Measurements from ENCODE around the gene TSEN15. TPM values are rescaled to one million over a fixed set of nuclear protein-coding genes. Genes with fewer than 3 reads are reported as not detected.

The TSEN15 gene
- polyA plus RNA-seq, 1 donor (not counting 4 experiments of a cell fraction or from before 2014, with no cell fraction given): 46.7 TPM

- no peaks in the 10 kb centered on the region for H3K4me1 ChIP-seq (ENCODE audit: control insufficient read depth, extremely low read depth, insufficient read depth, low read length)
- dilution Hi-C loops (cut with MboI; ENCODE audit: extremely low pct_ligation_motif_present, low sequenced_read_pairs): no loop called here
- H3K27ac ChIP-seq (ENCODE audit: control insufficient read depth, insufficient read depth, low read length): no peak overlapping the region
- no peaks in the 10 kb centered on the region for H3K9me1 ChIP-seq (ENCODE audit: control insufficient read depth, extremely low read depth, insufficient read depth, low read length)
- DNase-seq (ENCODE audit: low read depth, low spot score) (no peak), FAIRE-seq (no peak)
- H2AFZ ChIP-seq (ENCODE audit: control insufficient read depth, low read length): no peak overlapping the region
- no peak overlapping the region for H3K4me3 ChIP-seq (ENCODE audit: control insufficient read depth in 2 of 3, extremely low read depth in 1 of 3, insufficient read depth in 2 of 3, low read depth in 1 of 3, low read length in 3 of 3)
- no peaks in the 10 kb centered on the region for H3K9me3 ChIP-seq (ENCODE audit: control insufficient read depth, low read depth, low read length)
- H3K27me3 ChIP-seq (ENCODE audit: control insufficient read depth, extremely low read depth, insufficient read depth, low read length): peaks cover 11% of the 10 kb centered on the region
- no peak overlapping the region for H3K4me2 ChIP-seq (ENCODE audit: control insufficient read depth, extremely low read depth, insufficient read depth, low read depth, low read length)
- TF ChIP-seq EZH2 (IDR thresholded peaks at IDR 0.05; ENCODE audit: low read length) (no peak), CTCF (optimal IDR thresholded peaks at IDR 0.05 in 1 of 3, IDR thresholded peaks at IDR 0.05 in 1 of 3, conservative IDR thresholded peaks at IDR 0.05 in 1 of 3; ENCODE audit: extremely low read depth in 1 of 3, insufficient read depth in 2 of 3, low read length in 3 of 3) (no peak)
- H3K36me3 ChIP-seq (ENCODE audit: control insufficient read depth in 2 of 2, extremely low read depth in 1 of 2, insufficient read depth in 2 of 2, low read length in 2 of 2): no peaks in the 10 kb centered on the region
- H3K9ac ChIP-seq (ENCODE audit: control insufficient read depth, extremely low read depth, insufficient read depth, low read length): no peak overlapping the region
- H4K20me1 ChIP-seq (ENCODE audit: control insufficient read depth, extremely low read depth, insufficient read depth, low read length): no peaks in the 10 kb centered on the region
- H3K79me2 ChIP-seq (ENCODE audit: control insufficient read depth, insufficient read depth, low read length): no peaks in the 10 kb centered on the region
Observed at GRCh38 chr1:184014271-184014670, 37.3 kb upstream of the TSEN15 start.

GRCh38 chr1:184016169-184016568, 35.4 kb upstream of the TSEN15 start:
- DNase-seq (ENCODE audit: low read depth, low spot score) (no peak), FAIRE-seq (no peak)
- H3K4me1 ChIP-seq (ENCODE audit: control insufficient read depth, extremely low read depth, insufficient read depth, low read length): no peaks in the 10 kb centered on the region
- no peak overlapping the region for H2AFZ ChIP-seq (ENCODE audit: control insufficient read depth, low read length)
- H3K79me2 ChIP-seq (ENCODE audit: control insufficient read depth, insufficient read depth, low read length): no peaks in the 10 kb centered on the region
- dilution Hi-C loops (cut with MboI; ENCODE audit: extremely low pct_ligation_motif_present, low sequenced_read_pairs): no loop called here
- TF ChIP-seq CTCF (optimal IDR thresholded peaks at IDR 0.05 in 1 of 3, IDR thresholded peaks at IDR 0.05 in 1 of 3, conservative IDR thresholded peaks at IDR 0.05 in 1 of 3; ENCODE audit: extremely low read depth in 1 of 3, insufficient read depth in 2 of 3, low read length in 3 of 3): no peak
- no peak for TF ChIP-seq EZH2 (IDR thresholded peaks at IDR 0.05; ENCODE audit: low read length)
- H3K36me3 ChIP-seq (ENCODE audit: control insufficient read depth in 2 of 2, extremely low read depth in 1 of 2, insufficient read depth in 2 of 2, low read length in 2 of 2): no peaks in the 10 kb centered on the region
- H3K4me2 ChIP-seq (ENCODE audit: control insufficient read depth, extremely low read depth, insufficient read depth, low read depth, low read length): no peak overlapping the region
- H3K4me3 ChIP-seq (ENCODE audit: control insufficient read depth in 2 of 3, extremely low read depth in 1 of 3, insufficient read depth in 2 of 3, low read depth in 1 of 3, low read length in 3 of 3): no peak overlapping the region
- no peaks in the 10 kb centered on the region for H3K9me3 ChIP-seq (ENCODE audit: control insufficient read depth, low read depth, low read length)
- H3K27ac ChIP-seq (ENCODE audit: control insufficient read depth, insufficient read depth, low read length): no peak overlapping the region
- H3K27me3 ChIP-seq (ENCODE audit: control insufficient read depth, extremely low read depth, insufficient read depth, low read length): peaks cover 11% of the 10 kb centered on the region
- H4K20me1 ChIP-seq (ENCODE audit: control insufficient read depth, extremely low read depth, insufficient read depth, low read length): no peaks in the 10 kb centered on the region
- H3K9me1 ChIP-seq (ENCODE audit: control insufficient read depth, extremely low read depth, insufficient read depth, low read length): no peaks in the 10 kb centered on the region
- no peak overlapping the region for H3K9ac ChIP-seq (ENCODE audit: control insufficient read depth, extremely low read depth, insufficient read depth, low read length)

Measured in keratinocyte (primary cell).